ENCODE measurements around the gene MCOLN2.

MCOLN2 gene

DNA sequence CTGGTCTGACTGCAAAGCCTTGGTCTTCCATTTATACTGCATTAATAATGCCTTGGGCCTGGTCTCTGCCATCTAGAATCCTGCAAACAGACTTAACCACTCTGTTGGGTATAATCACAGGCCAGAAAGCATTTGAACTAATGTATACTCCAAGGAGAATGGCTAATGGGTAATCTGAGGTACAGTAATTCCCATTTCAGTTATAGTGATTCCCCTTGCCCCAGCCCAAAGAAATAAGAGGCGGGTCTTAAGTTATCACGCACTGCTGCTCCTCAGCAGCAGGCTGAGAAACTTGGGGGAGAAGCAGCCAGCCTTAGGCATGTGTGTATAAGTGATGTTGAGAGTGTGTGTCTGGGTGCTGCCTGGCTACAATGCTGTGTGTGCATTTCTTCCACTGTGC lies 106.3 kb downstream of the MCOLN2 start:
- no peak for DNase-seq

DNA sequence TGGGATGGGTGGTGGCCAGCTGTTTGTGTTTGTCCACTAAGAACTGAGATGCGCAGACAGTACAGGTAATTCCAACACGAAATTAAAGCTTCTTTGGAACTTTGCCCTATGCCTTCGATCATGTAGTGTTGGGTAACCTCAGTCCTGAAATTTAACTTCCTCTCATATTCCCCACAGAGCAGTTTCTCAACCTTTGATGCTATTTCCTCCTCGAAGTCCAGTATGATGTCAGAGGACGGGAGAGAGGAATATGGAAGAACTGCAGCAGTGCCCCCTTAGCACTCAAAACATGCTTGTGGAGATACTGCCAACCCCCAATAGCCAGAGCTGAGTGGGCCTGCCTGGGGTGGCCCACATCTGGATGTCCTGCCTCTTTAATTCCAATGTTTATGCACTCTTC lies 107.5 kb downstream of the MCOLN2 start:
- DNase-seq, result no peak

GRCh38 chr1:84888753-84889152 lies 108.2 kb downstream of the MCOLN2 start:
- DNase-seq, result no peak

- no peak for DNase-seq
Observed at GRCh38 chr1:84887261-84887934, 109.5 kb downstream of the MCOLN2 start.

GRCh38 chr1:84885469-84885868 lies 111.4 kb downstream of the MCOLN2 start:
- DNase-seq, result no peak

GRCh38 chr1:84884671-84885389 lies 112.1 kb downstream of the MCOLN2 start:
- no peak for DNase-seq

DNA sequence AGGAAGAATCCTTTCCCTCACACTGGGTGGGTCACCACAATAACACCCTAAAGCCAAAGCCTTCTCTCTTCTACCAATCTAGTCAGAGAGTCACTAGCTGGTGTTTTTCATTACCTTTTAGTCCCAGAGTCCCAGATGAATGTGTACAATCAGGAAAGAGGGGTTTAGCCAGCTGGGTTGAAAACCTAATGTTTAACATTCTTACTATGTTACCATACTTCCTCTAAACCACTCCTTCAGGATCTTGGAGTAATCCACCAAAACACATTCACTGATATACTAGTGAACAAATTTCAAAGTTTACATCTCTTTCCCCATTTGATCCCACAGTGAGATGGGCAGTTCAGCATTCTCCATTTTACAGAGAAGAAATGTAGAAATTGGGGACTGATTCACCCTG lies 113.6 kb downstream of the MCOLN2 start:
- no peak for DNase-seq

GRCh38 chr1:84877592-84877991 lies 119.3 kb downstream of the MCOLN2 start:
- DNase-seq, result no peak

DNA sequence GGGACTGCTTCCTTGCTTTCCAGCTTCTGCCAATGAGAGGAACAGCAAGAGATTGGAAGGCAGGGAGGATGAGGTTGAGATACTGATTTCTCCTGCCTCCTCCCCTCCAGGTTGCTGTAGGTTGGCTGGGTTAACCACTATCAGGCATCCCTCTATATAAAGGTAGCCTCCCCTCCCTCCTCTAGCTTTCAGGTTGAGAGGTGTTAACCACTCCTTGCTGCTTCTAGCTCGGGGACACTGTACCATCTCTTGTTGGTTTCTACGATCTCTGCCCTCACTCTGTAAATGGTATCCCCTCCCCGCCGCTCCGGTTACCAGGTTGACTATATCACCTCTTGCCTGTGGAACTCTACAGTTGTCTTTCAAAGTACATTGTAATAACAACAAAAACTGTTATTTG lies 120.6 kb downstream of the MCOLN2 start:
- DNase-seq, result no peak

Data from NCI-H2081 treated with DMSO at 0.1 percent for 48 hours (cell line).